Measurements from ENCODE around the gene KDM6A. TPM values are rescaled to one million over a fixed set of nuclear protein-coding genes. Genes with fewer than 3 reads are reported as not detected.

KDM6A gene
- total RNA-seq, 1 experiment from 2014 or later: 45.0 TPM

GRCh38 chrX:45046417-45046816 lies 173.4 kb downstream of the KDM6A start:
- Mint-ChIP-seq H3K36me3 (peaks cover 4% of the 10 kb centered on the region; the same call in 1 of the 2 replicates), H3K4me1 (0 out of 2 replicates have a peak, but pooled peaks cover 4% of the 10 kb centered on the region), H3K4me3 (no peak overlapping the region), H3K27ac (no peak overlapping the region), H3K27me3 (ENCODE audit: low read depth) (no peaks in the 10 kb centered on the region), H3K9me3 (no peaks in the 10 kb centered on the region)
- ChIA-PET POLR2A (no interaction called here), CTCF (no interaction called here)
- DNase-seq (ENCODE audit: low spot score) (no peak), ATAC-seq (no peak)
- TF ChIP-seq ZSCAN18 (CRISPR knock-in tag; IDR thresholded peaks at IDR 0.05) (no peak), ATF1 (CRISPR knock-in tag; IDR thresholded peaks at IDR 0.05) (no peak), ZNF219 (CRISPR knock-in tag; IDR thresholded peaks at IDR 0.05; ENCODE audit: borderline replicate concordance) (no peak), OVOL2 (CRISPR knock-in tag; IDR thresholded peaks at IDR 0.05; ENCODE audit: borderline replicate concordance) (no peak), CREM (CRISPR knock-in tag; IDR thresholded peaks at IDR 0.05) (no peak), AFF4 (CRISPR knock-in tag; IDR thresholded peaks at IDR 0.05; ENCODE audit: borderline replicate concordance) (no peak), HMGA2 (CRISPR knock-in tag; IDR thresholded peaks at IDR 0.05) (no peak), MYBL2 (CRISPR knock-in tag; IDR thresholded peaks at IDR 0.05) (no peak), ZNF121 (CRISPR knock-in tag; IDR thresholded peaks at IDR 0.05) (no peak), PRDM15 (CRISPR knock-in tag; IDR thresholded peaks at IDR 0.05) (no peak), ESRRA (CRISPR knock-in tag; IDR thresholded peaks at IDR 0.05; ENCODE audit: borderline replicate concordance) (no peak), TCF7 (CRISPR knock-in tag; IDR thresholded peaks at IDR 0.05; ENCODE audit: low read depth) (no peak), NFYB (CRISPR knock-in tag; conservative IDR thresholded peaks at IDR 0.05; ENCODE audit: low read depth) (no peak), RORB (CRISPR knock-in tag; IDR thresholded peaks at IDR 0.05) (no peak)

- POLR2A ChIA-PET: no interaction called here
- no peak for ATAC-seq
- H3K4me3 Mint-ChIP-seq: no peak overlapping the region
- 0 out of 2 replicates have a peak, but pooled peaks cover 4% of the 10 kb centered on the region for H3K4me1 Mint-ChIP-seq
- H3K27me3 Mint-ChIP-seq (ENCODE audit: low read depth): no peaks in the 10 kb centered on the region
- peaks cover 12% of the 10 kb centered on the region; the same call in 1 of the 2 replicates for H3K36me3 Mint-ChIP-seq
- DNase-seq (ENCODE audit: low spot score): no peak
- CTCF ChIA-PET: no interaction called here
- no peak overlapping the region for H3K27ac Mint-ChIP-seq
- no peaks in the 10 kb centered on the region for H3K9me3 Mint-ChIP-seq
- TF ChIP-seq ATF3 (CRISPR knock-in tag; conservative IDR thresholded peaks at IDR 0.05) (no peak), USF2 (CRISPR knock-in tag; IDR thresholded peaks at IDR 0.05) (no peak), MXD4 (CRISPR knock-in tag; IDR thresholded peaks at IDR 0.05; ENCODE audit: borderline replicate concordance) (no peak), ERG (CRISPR knock-in tag; IDR thresholded peaks at IDR 0.05) (no peak), ZMAT4 (CRISPR knock-in tag; IDR thresholded peaks at IDR 0.05) (no peak), TEAD1 (CRISPR knock-in tag; IDR thresholded peaks at IDR 0.05) (no peak)
These were observed 177.6 kb downstream of the KDM6A start for GRCh38 chrX:45050558-45050957.

Data from WTC11 (cell line).